ENCODE data around the gene S100A4.

The S100A4 gene

DNA sequence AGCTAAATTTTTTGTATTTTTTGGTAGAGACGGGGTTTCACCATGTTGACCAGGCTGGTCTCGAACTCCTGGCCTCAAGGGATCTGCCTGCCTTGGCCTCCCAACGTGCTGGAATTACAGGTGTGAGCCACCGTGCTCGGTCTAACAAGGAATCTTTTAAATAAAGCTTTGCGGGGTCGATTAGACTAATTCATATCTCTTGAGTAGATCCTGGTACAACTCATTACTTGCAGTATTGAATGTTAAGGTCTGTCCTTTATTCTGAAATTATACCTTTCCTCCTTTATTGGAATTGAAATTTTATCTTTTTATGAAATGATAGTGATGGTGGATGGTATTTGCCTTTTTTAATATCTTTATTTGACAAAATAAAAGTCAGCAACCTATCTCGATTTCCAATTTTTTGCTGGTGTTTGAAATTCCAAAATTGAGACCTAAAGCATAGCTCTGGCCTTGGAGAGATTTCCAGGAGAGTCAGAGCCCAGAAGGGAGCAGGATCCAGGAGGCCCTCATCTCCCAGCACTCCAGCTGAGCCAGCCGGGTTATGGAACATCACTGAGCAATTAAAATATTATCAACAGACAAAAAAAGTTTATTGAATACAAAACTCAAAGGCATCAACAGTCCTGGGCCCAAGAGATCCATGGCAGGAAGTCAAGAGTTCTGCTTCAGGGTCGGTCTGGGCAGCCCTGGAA lies 15.3 kb upstream of the S100A4 start:
- Histone ChIP-seq H3K27me3 (ENCODE audit: control insufficient read depth in 1 of 2, insufficient read depth in 2 of 2, low read length in 2 of 2) (no peaks in the 10 kb centered on the region), H3K27ac (ENCODE audit: low read depth, low read length) (no peak overlapping the region), H3K4me1 (ENCODE audit: control insufficient read depth in 1 of 2, insufficient read depth in 2 of 2, low read length in 2 of 2) (peaks cover 7 to 12% of the 10 kb centered on the region in 2 donors), H3K36me3 (ENCODE audit: control insufficient read depth in 1 of 2, insufficient read depth in 2 of 2, low read length in 2 of 2) (no peaks in the 10 kb centered on the region), H3K9me3 (ENCODE audit: control insufficient read depth in 1 of 2, low read length in 2 of 2) (no peaks in the 10 kb centered on the region), H3K9ac (ENCODE audit: low read depth in 1 of 2, low read length in 2 of 2) (no peak overlapping the region), H3K4me3 (ENCODE audit: low read depth in 1 of 2, low read length in 2 of 2) (no peak overlapping the region)

DNA sequence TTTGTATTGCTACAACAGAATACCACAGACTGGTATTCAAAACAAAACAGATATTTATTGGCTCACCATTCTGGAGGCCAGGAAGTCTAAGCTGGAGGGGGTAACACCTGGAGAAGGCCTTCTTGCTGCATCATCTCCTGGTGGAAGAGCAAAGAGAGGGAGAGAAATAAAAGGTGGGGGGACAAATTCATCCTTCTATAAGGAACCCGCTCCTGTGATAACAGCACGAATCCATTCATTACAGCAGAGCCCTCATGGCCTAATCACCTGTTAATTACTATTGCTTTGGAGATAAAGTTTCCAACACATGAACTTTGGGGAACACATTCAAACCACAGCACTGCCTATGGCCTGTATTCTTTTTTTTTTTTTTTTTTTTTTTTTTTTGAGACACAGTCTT lies 14.6 kb upstream of the S100A4 start:
- Histone ChIP-seq H3K4me3 (ENCODE audit: low read depth in 1 of 2, low read length in 2 of 2) (no peak overlapping the region), H3K27ac (ENCODE audit: low read depth, low read length) (no peak overlapping the region), H3K27me3 (ENCODE audit: control insufficient read depth in 1 of 2, insufficient read depth in 2 of 2, low read length in 2 of 2) (no peaks in the 10 kb centered on the region), H3K36me3 (ENCODE audit: control insufficient read depth in 1 of 2, insufficient read depth in 2 of 2, low read length in 2 of 2) (no peaks in the 10 kb centered on the region), H3K9ac (ENCODE audit: low read depth in 1 of 2, low read length in 2 of 2) (no peak overlapping the region), H3K4me1 (ENCODE audit: control insufficient read depth in 1 of 2, insufficient read depth in 2 of 2, low read length in 2 of 2) (peaks cover under 1 to 5% of the 10 kb centered on the region in 2 donors), H3K9me3 (ENCODE audit: control insufficient read depth in 1 of 2, low read length in 2 of 2) (no peaks in the 10 kb centered on the region)

DNA sequence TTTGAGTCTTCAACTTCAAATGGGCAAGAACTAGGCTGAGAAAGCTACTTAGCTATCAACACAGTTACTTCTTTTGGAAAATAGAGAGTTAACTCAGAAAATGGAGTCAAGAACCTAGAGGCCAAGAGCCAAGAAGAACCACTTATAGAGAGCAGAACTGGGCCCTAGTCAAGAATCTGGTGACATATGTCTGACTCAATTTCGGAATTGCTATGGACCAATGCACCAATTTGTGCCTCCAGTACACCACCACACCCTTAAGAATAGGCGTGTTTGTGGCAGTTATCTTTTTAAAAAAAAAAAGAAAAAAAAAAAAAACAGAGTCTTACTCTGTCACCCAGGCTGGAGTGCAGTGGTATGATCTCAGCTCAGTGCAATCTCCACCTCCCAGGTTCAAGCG lies 12.3 kb upstream of the S100A4 start:
- H3K9ac ChIP-seq (ENCODE audit: low read depth in 1 of 2, low read length in 2 of 2), result no peak overlapping the region
- no peaks in the 10 kb centered on the region for H3K36me3 ChIP-seq (ENCODE audit: control insufficient read depth in 1 of 2, insufficient read depth in 2 of 2, low read length in 2 of 2)
- no peak overlapping the region for H3K4me3 ChIP-seq (ENCODE audit: low read depth in 1 of 2, low read length in 2 of 2)
- H3K27ac ChIP-seq (ENCODE audit: low read depth, low read length), result no peak overlapping the region
- no peaks in the 10 kb centered on the region for H3K27me3 ChIP-seq (ENCODE audit: control insufficient read depth in 1 of 2, insufficient read depth in 2 of 2, low read length in 2 of 2)
- H3K9me3 ChIP-seq (ENCODE audit: control insufficient read depth in 1 of 2, low read length in 2 of 2), result no peaks in the 10 kb centered on the region
- H3K4me1 ChIP-seq (ENCODE audit: control insufficient read depth in 1 of 2, insufficient read depth in 2 of 2, low read length in 2 of 2), result no peaks in the 10 kb centered on the region

GRCh38 chr1:153556348-153556747 lies 10.7 kb upstream of the S100A4 start:
- H3K27me3 ChIP-seq (ENCODE audit: control insufficient read depth in 1 of 2, insufficient read depth in 2 of 2, low read length in 2 of 2), result no peaks in the 10 kb centered on the region

GRCh38 chr1:153553830-153554541 lies 8.4 kb upstream of the S100A4 start:
- no peak overlapping the region for H3K4me3 ChIP-seq (ENCODE audit: low read depth in 1 of 2, low read length in 2 of 2)
- H3K9ac ChIP-seq (ENCODE audit: low read depth in 1 of 2, low read length in 2 of 2), result no peak overlapping the region
- no peak overlapping the region for H3K27ac ChIP-seq (ENCODE audit: low read depth, low read length)
- no peaks in the 10 kb centered on the region for H3K9me3 ChIP-seq (ENCODE audit: control insufficient read depth in 1 of 2, low read length in 2 of 2)
- H3K36me3 ChIP-seq (ENCODE audit: control insufficient read depth in 1 of 2, insufficient read depth in 2 of 2, low read length in 2 of 2), result no peaks in the 10 kb centered on the region
- H3K27me3 ChIP-seq (ENCODE audit: control insufficient read depth in 1 of 2, insufficient read depth in 2 of 2, low read length in 2 of 2), result no peaks in the 10 kb centered on the region
- peaks cover 0 to 9% of the 10 kb centered on the region in 2 donors for H3K4me1 ChIP-seq (ENCODE audit: control insufficient read depth in 1 of 2, insufficient read depth in 2 of 2, low read length in 2 of 2)

More at GRCh38 chr1:153556348-153556747, 10.7 kb upstream of the S100A4 start:
- Histone ChIP-seq H3K27ac (ENCODE audit: low read depth, low read length) (no peak overlapping the region), H3K4me3 (ENCODE audit: low read depth in 1 of 2, low read length in 2 of 2) (no peak overlapping the region), H3K36me3 (ENCODE audit: control insufficient read depth in 1 of 2, insufficient read depth in 2 of 2, low read length in 2 of 2) (no peaks in the 10 kb centered on the region), H3K9me3 (ENCODE audit: control insufficient read depth in 1 of 2, low read length in 2 of 2) (no peaks in the 10 kb centered on the region), H3K4me1 (ENCODE audit: control insufficient read depth in 1 of 2, insufficient read depth in 2 of 2, low read length in 2 of 2) (no peaks in the 10 kb centered on the region), H3K9ac (ENCODE audit: low read depth in 1 of 2, low read length in 2 of 2) (no peak overlapping the region)

DNA sequence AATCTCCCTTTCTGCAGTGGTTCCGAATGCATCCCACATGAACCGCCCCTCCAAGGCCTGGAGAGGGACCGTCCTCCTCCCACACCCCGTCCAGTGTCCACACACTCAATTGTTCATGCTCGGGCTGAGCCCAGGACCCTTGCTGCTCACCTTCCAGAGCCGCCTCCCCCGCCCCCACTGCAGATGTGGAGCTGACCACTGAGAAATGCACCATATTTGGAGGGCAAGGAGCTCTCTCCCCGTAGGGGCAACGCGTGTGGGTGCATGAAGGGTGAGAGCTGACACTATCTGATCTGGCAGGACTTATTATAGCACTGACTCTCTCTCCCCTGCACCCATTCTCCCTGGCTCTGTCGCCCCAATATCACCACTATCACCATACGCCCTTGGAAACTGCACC lies 7.5 kb upstream of the S100A4 start:
- no peaks in the 10 kb centered on the region for H3K27me3 ChIP-seq (ENCODE audit: control insufficient read depth in 1 of 2, insufficient read depth in 2 of 2, low read length in 2 of 2)
- peaks cover 6 to 15% of the 10 kb centered on the region in 2 donors for H3K4me1 ChIP-seq (ENCODE audit: control insufficient read depth in 1 of 2, insufficient read depth in 2 of 2, low read length in 2 of 2)
- H3K27ac ChIP-seq (ENCODE audit: low read depth, low read length), result no peak overlapping the region
- no peaks in the 10 kb centered on the region for H3K36me3 ChIP-seq (ENCODE audit: control insufficient read depth in 1 of 2, insufficient read depth in 2 of 2, low read length in 2 of 2)
- no peak overlapping the region for H3K9ac ChIP-seq (ENCODE audit: low read depth in 1 of 2, low read length in 2 of 2)
- no peak overlapping the region for H3K4me3 ChIP-seq (ENCODE audit: low read depth in 1 of 2, low read length in 2 of 2)
- no peaks in the 10 kb centered on the region for H3K9me3 ChIP-seq (ENCODE audit: control insufficient read depth in 1 of 2, low read length in 2 of 2)

- Histone ChIP-seq H3K27ac (ENCODE audit: low read depth, low read length) (no peak overlapping the region), H3K9ac (ENCODE audit: low read depth in 1 of 2, low read length in 2 of 2) (no peak overlapping the region), H3K36me3 (ENCODE audit: control insufficient read depth in 1 of 2, insufficient read depth in 2 of 2, low read length in 2 of 2) (no peaks in the 10 kb centered on the region), H3K27me3 (ENCODE audit: control insufficient read depth in 1 of 2, insufficient read depth in 2 of 2, low read length in 2 of 2) (no peaks in the 10 kb centered on the region), H3K4me1 (ENCODE audit: control insufficient read depth in 1 of 2, insufficient read depth in 2 of 2, low read length in 2 of 2) (peaks cover 8 to 15% of the 10 kb centered on the region in 2 donors), H3K9me3 (ENCODE audit: control insufficient read depth in 1 of 2, low read length in 2 of 2) (no peaks in the 10 kb centered on the region), H3K4me3 (ENCODE audit: low read depth in 1 of 2, low read length in 2 of 2) (no peak overlapping the region)
Observed at GRCh38 chr1:153552335-153552734, 6.7 kb upstream of the S100A4 start.

DNA sequence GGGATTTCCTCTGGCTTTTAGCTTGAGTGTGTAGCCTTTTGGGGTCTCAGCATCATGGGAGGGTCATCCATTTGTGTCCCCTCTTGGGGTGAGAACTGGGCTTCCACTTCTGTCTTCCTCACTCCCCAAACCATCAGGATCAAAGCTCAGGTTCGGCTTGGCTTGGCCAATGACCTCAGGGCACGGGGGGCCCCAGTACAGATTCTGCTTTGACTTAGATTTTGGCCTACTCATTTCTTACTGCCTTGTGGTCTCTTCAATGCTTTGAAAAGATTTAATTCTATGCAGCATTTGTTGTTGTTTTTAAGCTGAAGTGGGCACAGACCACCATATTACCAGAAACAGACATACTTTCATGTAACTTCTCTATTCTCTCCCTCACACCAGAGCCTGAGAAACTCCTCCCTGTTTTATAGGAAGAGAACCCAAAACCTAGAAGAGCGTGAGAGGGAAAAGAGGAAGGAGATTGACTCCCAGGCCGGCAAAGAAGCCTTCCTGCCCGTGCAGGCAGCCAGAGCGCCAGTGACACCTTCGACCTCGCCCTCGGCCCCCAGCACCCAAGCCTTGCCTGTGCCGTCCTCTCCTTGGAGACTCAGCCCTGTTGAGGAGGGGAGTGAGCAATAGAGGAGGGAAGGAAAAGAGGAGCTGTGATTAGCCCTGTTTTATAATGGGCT lies 5.4 kb upstream of the S100A4 start:
- Histone ChIP-seq H3K27me3 (ENCODE audit: control insufficient read depth in 1 of 2, insufficient read depth in 2 of 2, low read length in 2 of 2) (no peaks in the 10 kb centered on the region), H3K4me1 (ENCODE audit: control insufficient read depth in 1 of 2, insufficient read depth in 2 of 2, low read length in 2 of 2) (peaks cover 11 to 16% of the 10 kb centered on the region in 2 donors), H3K27ac (ENCODE audit: low read depth, low read length) (no peak overlapping the region), H3K9ac (ENCODE audit: low read depth in 1 of 2, low read length in 2 of 2) (no peak overlapping the region), H3K36me3 (ENCODE audit: control insufficient read depth in 1 of 2, insufficient read depth in 2 of 2, low read length in 2 of 2) (no peaks in the 10 kb centered on the region), H3K4me3 (ENCODE audit: low read depth in 1 of 2, low read length in 2 of 2) (no peak overlapping the region), H3K9me3 (ENCODE audit: control insufficient read depth in 1 of 2, low read length in 2 of 2) (no peaks in the 10 kb centered on the region)

GRCh38 chr1:153550398-153550758 lies 4.8 kb upstream of the S100A4 start:
- H3K9ac ChIP-seq (ENCODE audit: low read depth in 1 of 2, low read length in 2 of 2), result no peak overlapping the region
- H3K4me1 ChIP-seq (ENCODE audit: control insufficient read depth in 1 of 2, insufficient read depth in 2 of 2, low read length in 2 of 2), result peaks cover 17 to 22% of the 10 kb centered on the region in 2 donors
- H3K36me3 ChIP-seq (ENCODE audit: control insufficient read depth in 1 of 2, insufficient read depth in 2 of 2, low read length in 2 of 2), result no peaks in the 10 kb centered on the region
- H3K4me3 ChIP-seq (ENCODE audit: low read depth in 1 of 2, low read length in 2 of 2), result no peak overlapping the region
- H3K27me3 ChIP-seq (ENCODE audit: control insufficient read depth in 1 of 2, insufficient read depth in 2 of 2, low read length in 2 of 2), result no peaks in the 10 kb centered on the region
- no peak overlapping the region for H3K27ac ChIP-seq (ENCODE audit: low read depth, low read length)
- H3K9me3 ChIP-seq (ENCODE audit: control insufficient read depth in 1 of 2, low read length in 2 of 2), result no peaks in the 10 kb centered on the region

GRCh38 chr1:153549741-153550397 lies 4.3 kb upstream of the S100A4 start:
- H3K9me3 ChIP-seq (ENCODE audit: control insufficient read depth in 1 of 2, low read length in 2 of 2), result no peaks in the 10 kb centered on the region
- no peaks in the 10 kb centered on the region for H3K27me3 ChIP-seq (ENCODE audit: control insufficient read depth in 1 of 2, insufficient read depth in 2 of 2, low read length in 2 of 2)
- no peak overlapping the region for H3K4me3 ChIP-seq (ENCODE audit: low read depth in 1 of 2, low read length in 2 of 2)
- no peaks in the 10 kb centered on the region for H3K36me3 ChIP-seq (ENCODE audit: control insufficient read depth in 1 of 2, insufficient read depth in 2 of 2, low read length in 2 of 2)
- no peak overlapping the region for H3K27ac ChIP-seq (ENCODE audit: low read depth, low read length)
- H3K9ac ChIP-seq (ENCODE audit: low read depth in 1 of 2, low read length in 2 of 2), result no peak overlapping the region
- peaks cover 22 to 27% of the 10 kb centered on the region in 2 donors for H3K4me1 ChIP-seq (ENCODE audit: control insufficient read depth in 1 of 2, insufficient read depth in 2 of 2, low read length in 2 of 2)

Measured in duodenal mucosa (tissue), 2 donors.